VCaP (cell line): ENCODE measurements around the gene FRMPD2.

Source experiments
- H3K27ac ChIP-seq: fragments of 450-650 bp; 2 replicates; pipeline ENCODE4 v1.5.1; 2017
- TF ChIP-seq, protein P1 (sequence below): fragments of 450-650 bp; conservative IDR thresholded peaks from 2 replicates; pipeline ENCODE4 v1.5.1; 2017; ENCODE audit warnings: mild to moderate bottlenecking, moderate library complexity

FRMPD2 gene

GRCh38 chr10:48243487-48243886 lies 31.0 kb downstream of the FRMPD2 start:
- TF ChIP-seq, protein P1, sequence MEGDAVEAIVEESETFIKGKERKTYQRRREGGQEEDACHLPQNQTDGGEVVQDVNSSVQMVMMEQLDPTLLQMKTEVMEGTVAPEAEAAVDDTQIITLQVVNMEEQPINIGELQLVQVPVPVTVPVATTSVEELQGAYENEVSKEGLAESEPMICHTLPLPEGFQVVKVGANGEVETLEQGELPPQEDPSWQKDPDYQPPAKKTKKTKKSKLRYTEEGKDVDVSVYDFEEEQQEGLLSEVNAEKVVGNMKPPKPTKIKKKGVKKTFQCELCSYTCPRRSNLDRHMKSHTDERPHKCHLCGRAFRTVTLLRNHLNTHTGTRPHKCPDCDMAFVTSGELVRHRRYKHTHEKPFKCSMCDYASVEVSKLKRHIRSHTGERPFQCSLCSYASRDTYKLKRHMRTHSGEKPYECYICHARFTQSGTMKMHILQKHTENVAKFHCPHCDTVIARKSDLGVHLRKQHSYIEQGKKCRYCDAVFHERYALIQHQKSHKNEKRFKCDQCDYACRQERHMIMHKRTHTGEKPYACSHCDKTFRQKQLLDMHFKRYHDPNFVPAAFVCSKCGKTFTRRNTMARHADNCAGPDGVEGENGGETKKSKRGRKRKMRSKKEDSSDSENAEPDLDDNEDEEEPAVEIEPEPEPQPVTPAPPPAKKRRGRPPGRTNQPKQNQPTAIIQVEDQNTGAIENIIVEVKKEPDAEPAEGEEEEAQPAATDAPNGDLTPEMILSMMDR, result no peak
- H3K27ac ChIP-seq, result peak overlapping the region; percentile 5; the same call in 1 of the 2 replicates

DNA sequence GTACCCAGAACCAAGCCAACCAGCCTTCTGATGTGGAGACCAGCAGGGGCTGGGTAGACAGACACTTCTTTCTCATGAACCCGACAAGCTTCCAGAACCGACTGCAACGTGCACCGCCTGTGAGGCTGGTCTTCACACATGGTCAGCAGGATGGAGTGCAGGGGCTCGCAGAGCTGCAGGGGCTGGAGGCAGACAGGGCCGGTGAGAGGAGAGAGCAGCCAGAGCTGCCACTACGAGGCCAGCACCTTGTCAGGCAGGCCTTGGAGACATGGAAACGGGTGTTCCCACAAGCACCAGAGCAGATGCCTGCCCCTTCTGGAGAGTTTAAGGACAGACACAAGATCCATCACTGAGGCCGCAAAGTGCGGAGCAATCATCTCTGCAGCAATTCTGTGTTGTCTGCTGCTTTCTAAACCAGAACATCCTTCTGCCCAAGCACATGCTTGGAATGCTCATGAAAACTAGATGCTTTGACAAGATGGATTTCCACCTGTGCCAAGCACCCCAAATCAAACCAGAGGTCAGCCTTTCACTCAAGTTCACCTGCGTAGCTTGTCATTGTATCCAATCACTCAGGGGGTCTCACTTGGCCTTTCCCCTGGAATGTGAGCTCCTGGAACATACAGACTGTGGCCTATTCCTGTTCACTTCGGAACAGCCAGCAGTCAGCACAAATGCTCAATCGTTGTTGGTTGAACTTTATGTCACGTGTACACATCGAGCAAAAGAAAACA lies 32.2 kb downstream of the FRMPD2 start:
- no peak overlapping the region for H3K27ac ChIP-seq
- TF ChIP-seq, protein P1, result no peak

DNA sequence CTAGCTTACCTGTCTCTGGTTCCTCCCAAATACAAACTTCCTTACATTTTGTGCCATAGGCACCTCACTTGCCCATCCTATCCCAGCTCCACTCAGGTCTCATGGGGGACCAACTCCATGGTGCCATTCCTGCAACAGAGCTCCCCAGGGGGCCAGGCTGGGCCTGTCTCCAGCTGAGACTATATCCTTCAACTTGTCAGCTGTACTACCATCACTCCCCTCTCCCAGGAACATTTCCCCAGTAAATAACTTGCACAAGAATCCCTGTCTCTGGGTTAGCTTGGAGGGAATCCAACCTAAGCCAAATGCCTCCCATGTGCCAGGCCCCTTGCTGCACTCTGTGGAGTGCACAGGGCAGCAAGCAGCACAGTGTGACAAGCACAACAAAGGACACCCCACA lies 33.2 kb downstream of the FRMPD2 start:
- TF ChIP-seq, protein P1, result no peak
- no peak overlapping the region for H3K27ac ChIP-seq

GRCh38 chr10:48240196-48240595 lies 34.3 kb downstream of the FRMPD2 start:
- no peak overlapping the region for H3K27ac ChIP-seq
- TF ChIP-seq, protein P1, result no peak

DNA sequence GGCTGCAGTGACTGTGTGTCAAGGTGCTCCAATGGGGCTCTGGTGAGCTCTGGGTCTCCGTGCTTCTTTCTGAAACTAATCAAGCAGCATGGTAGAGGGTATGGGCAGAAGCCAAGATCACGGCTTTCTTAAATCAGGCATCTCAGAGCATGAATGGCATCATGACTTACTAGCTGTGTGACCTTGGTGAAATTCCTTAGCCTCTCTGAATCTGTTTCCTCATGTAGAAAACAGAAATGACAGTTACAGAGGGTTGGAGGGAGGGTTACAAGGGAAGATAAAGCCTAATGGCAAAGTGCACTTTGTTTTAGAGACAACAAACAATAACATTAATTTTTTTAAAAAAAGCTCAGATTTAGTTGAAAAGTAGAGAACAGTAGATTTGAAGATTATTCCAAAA lies 34.9 kb downstream of the FRMPD2 start:
- no peak overlapping the region for H3K27ac ChIP-seq
- TF ChIP-seq, protein P1, result no peak

- TF ChIP-seq, protein P1, result no peak
- H3K27ac ChIP-seq, result no peak overlapping the region
Measured at GRCh38 chr10:48238826-48239520, 35.5 kb downstream of the FRMPD2 start.
